Heart left ventricle (tissue), 16 donors: Measurements from ENCODE around the gene TDRD7. TPM values are rescaled to one million over a fixed set of nuclear protein-coding genes. Genes with fewer than 3 reads are reported as not detected.
A peak's percentile ranks its signal among the peaks of the same experiment; 100 is the strongest.

Experiments used
- ATAC-seq, 4 donors: fragments of 200-7000 bp; cut with Tn5 transposase; one replicate each; pipeline ENCODE4 v1.9.1; 2020 to 2022; ENCODE audit warnings: moderate library complexity in 4 of 4, mild to moderate bottlenecking in 3 of 4, moderate number of reproducible peaks in 1 of 4
- DNase-seq, 5 donors: peaks; one replicate each; pipeline ENCODE4 v3.0.0-alpha.2; 2020
- H3K27ac ChIP-seq, 12 donors: fragments of 200-600 bp; sonication (generic) in 4 of 12; one replicate each; pipeline versions ENCODE4 v1.5.0 to v1.8.0; 2016 to 2022; ENCODE audit warnings: mild to moderate bottlenecking in 2 of 12
- H3K27me3 ChIP-seq, 9 donors: fragments of 200-600 bp; sonication (generic) in 2 of 9; one replicate each; pipeline versions ENCODE4 v1.5.1 to v1.8.0; 2016 to 2022; ENCODE audit warnings: mild to moderate bottlenecking in 3 of 9
- H3K36me3 ChIP-seq, 9 donors: fragments of 200-600 bp; sonication (generic) in 2 of 9; one replicate each; pipeline versions ENCODE4 v1.5.0 to v1.8.0; 2018 to 2022; ENCODE audit warnings: mild to moderate bottlenecking in 2 of 9
- H3K4me1 ChIP-seq, 12 donors: fragments of 200-600 bp; sonication (generic) in 4 of 12; one replicate each; pipeline versions ENCODE4 v1.5.0 to v1.8.0; 2016 to 2022; ENCODE audit warnings: mild to moderate bottlenecking in 3 of 12
- H3K4me3 ChIP-seq, 12 donors: fragments of 200-600 bp; sonication (generic) in 4 of 12; one replicate each; pipeline versions ENCODE4 v1.5.0 to v1.8.0; 2017 to 2022; ENCODE audit warnings: mild to moderate bottlenecking in 9 of 12, moderate library complexity in 4 of 12
- H3K9me3 ChIP-seq, 12 donors: fragments of 200-600 bp; sonication (generic) in 4 of 12; one replicate each; pipeline versions ENCODE4 v1.5.0 to v1.8.0; 2016 to 2022; ENCODE audit warnings: mild to moderate bottlenecking in 1 of 12
- CTCF ChIP-seq, 12 donors: fragments of 200-600 bp; sonication (generic) in 4 of 12; IDR thresholded peaks; one replicate each; pipeline versions ENCODE4 v1.5.0 to v1.8.0; 2018 to 2022; ENCODE audit warnings: antibody characterized with exemption in 12 of 12, mild to moderate bottlenecking in 5 of 12
- POLR2A ChIP-seq, 2 donors: fragments of 450-650 bp; IDR thresholded peaks; one replicate each; pipeline ENCODE4 v1.6.1; 2017; ENCODE audit warnings: antibody characterized with exemption in 2 of 2, mild to moderate bottlenecking in 2 of 2, moderate library complexity in 2 of 2
- whole genome bisulfite sequencing, 4 donors: extraction: QIAGEN DNeasy Blood & Tissue Kit in 2 of 4; methylation state at CpG; one replicate each; pipeline versions ENCODE4 v1.1.5 to v1.1.7; 2013 to 2018; 5-methylcytosine and 5-hydroxymethylcytosine counted together
- intact Hi-C, 10 donors: fragments of 100-400 bp; cut with DNase I; formaldehyde crosslinking; loops; one replicate each; pipeline versions ENCODE4 v1.11.1 to v1.14.2; 2022
- long read RNA-seq, 3 donors: library from polyadenylated mRNA; unstranded; transcript quantifications; one replicate each; pipeline ENCODE4 v2.0.0, GENCODE V29; 2020 to 2021
- polyA plus RNA-seq, 2 donors: library from polyadenylated mRNA; stranded (reverse); fragments of 200-250 nt; gene quantifications; one replicate each; pipeline ENCODE4 v1.2.3, GENCODE V29; 2013
- total RNA-seq, 9 donors: library from RNA; depleted of rRNA in 2 of 9; stranded (reverse); fragments of >200 nt in 2 of 9; fragmentation: NEBNext Ultra II Directional in 3 of 9; extraction: Animal tissue kit (Norgen Biotek cat#: 25700) in 3 of 9; gene quantifications; one replicate each; pipeline versions ENCODE4 v1.1.0 to v1.2.4, GENCODE V29; 2016 to 2023
- donor health status: ischemic (EF 13 %, LVEDD 7.1; RV severe dilation, severe dysfunction).
- donor health status: healthy with polysubstance abuse.
- donor health status: DM: no; HTN: yes; CAD: no.
- donor health status: DM: no; HTN: no; CAD: no.
- donor health status: ischemic (EF 25% LVEDD 6.9; RV normal size, moderate dysfunction).
- donor health status: ischemic (EF 25% LVEDD 5.7; RV mildly dilated, moderate dysfunction).
- donor health status: healthy.
- donor health status: DM: yes; HTN: yes; CAD: no.
- donor health status: ischemic (EF 35%, LVEDD 5.7; RV mildly dilated, moderate dysfunction).
- donor health status: nonischemic (EF 11% LVEDD 7.7; RV severe dilation, severe dysfunction).
- donor health status: DM: yes; HTN: yes; CAD: no.
- donor health status: PGD.
- donor health status: ischemic (EF 29% LVEDD 5.4; RV normal size, mild dysfunction).
- donor health status: nonischemic (EF 23%, LVEDD 6.1; RV moderate dilation, normal function).

The TDRD7 gene, protein sequence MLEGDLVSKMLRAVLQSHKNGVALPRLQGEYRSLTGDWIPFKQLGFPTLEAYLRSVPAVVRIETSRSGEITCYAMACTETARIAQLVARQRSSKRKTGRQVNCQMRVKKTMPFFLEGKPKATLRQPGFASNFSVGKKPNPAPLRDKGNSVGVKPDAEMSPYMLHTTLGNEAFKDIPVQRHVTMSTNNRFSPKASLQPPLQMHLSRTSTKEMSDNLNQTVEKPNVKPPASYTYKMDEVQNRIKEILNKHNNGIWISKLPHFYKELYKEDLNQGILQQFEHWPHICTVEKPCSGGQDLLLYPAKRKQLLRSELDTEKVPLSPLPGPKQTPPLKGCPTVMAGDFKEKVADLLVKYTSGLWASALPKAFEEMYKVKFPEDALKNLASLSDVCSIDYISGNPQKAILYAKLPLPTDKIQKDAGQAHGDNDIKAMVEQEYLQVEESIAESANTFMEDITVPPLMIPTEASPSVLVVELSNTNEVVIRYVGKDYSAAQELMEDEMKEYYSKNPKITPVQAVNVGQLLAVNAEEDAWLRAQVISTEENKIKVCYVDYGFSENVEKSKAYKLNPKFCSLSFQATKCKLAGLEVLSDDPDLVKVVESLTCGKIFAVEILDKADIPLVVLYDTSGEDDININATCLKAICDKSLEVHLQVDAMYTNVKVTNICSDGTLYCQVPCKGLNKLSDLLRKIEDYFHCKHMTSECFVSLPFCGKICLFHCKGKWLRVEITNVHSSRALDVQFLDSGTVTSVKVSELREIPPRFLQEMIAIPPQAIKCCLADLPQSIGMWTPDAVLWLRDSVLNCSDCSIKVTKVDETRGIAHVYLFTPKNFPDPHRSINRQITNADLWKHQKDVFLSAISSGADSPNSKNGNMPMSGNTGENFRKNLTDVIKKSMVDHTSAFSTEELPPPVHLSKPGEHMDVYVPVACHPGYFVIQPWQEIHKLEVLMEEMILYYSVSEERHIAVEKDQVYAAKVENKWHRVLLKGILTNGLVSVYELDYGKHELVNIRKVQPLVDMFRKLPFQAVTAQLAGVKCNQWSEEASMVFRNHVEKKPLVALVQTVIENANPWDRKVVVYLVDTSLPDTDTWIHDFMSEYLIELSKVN
- total RNA-seq (10 to 100 TPM in 2 of 9 donors, 1 to 10 TPM in 7; 4.9 to 15.3 (median 9.3) TPM), polyA plus RNA-seq (1 to 10 TPM; 3.0 to 6.8 TPM)
- long read RNA-seq, donor 1, transcript TDRD7-201 (17 exons, 3,834 nt), result major isoform, 6 of 10 reads
- long read RNA-seq, donor 1, partial matches to known transcripts, result 1 of 10 reads
- long read RNA-seq, donor 1, other reads (novel, unspliced or antisense), result 3 of 10 reads
- long read RNA-seq, donor 2, partial matches to known transcripts, result 7 of 11 reads
- long read RNA-seq, donor 2, other reads (novel, unspliced or antisense), result 0 of 11 reads
- long read RNA-seq, donor 3, transcript TDRD7-201 (17 exons, 3,834 nt), result major isoform, 16 of 22 reads
- long read RNA-seq, donor 3, partial matches to known transcripts, result 1 of 22 reads
- long read RNA-seq, donor 3, other reads (novel, unspliced or antisense), result 5 of 22 reads

- ATAC-seq, result peak; percentile 68 to 97 (median 91)
- Histone ChIP-seq H3K27ac (peak within 1 kb of the TSS; percentile 60 to 96 (median 88)), H3K9me3 (no peaks in the 10 kb centered on the region), H3K27me3 (no peaks in the 10 kb centered on the region), H3K4me1 (peaks cover 0 to 22% (median 11%) of the 10 kb centered on the region in 12 donors), H3K36me3 (no peaks in the 10 kb centered on the region), H3K4me3 (peak within 1 kb of the TSS; percentile 64 to 100 (median 94))
- WGBS, 4 donors, result 0 to 1% (median 0%) methylated on average over 27 to 115 of the region's 115 CpGs
- intact Hi-C loops, result loop anchor here in 8 of 10 donors (2.0 to 5.0 kb wide), 5 partner anchors 185 to 205 kb away; no protein-coding TSS in a partner anchor
- TF ChIP-seq CTCF (IDR thresholded peaks at IDR 0.05) (peak; percentile 93 to 100 (median 99)), POLR2A (IDR thresholded peaks at IDR 0.05) (peak in 1 of 2 donors; percentile 30)
- peak; percentile 87 to 96 (median 90) for DNase-seq
Observed at GRCh38 chr9:97411789-97412625, at the start of gene TDRD7. TDRD7 (plus strand) TSS chr9:97412096; CDS start chr9:97428466, 16,370 bp downstream.

- intact Hi-C loops, result no loop called here
- no peak for ATAC-seq
Observed at GRCh38 chr9:97362777-97363545, 48.9 kb upstream of the TDRD7 start.

More at GRCh38 chr9:97362777-97363545, 48.9 kb upstream of the TDRD7 start:
- H3K36me3 ChIP-seq, result peaks cover 0 to 47% (median 9%) of the 10 kb centered on the region in 9 donors
- no peak overlapping the region for H3K4me3 ChIP-seq
- WGBS, 4 donors, result 95 to 100% (median 97%) methylated on average over 5 of the region's 5 CpGs
- TF ChIP-seq POLR2A (IDR thresholded peaks at IDR 0.05) (no peak), CTCF (IDR thresholded peaks at IDR 0.05) (no peak)
- no peak overlapping the region for H3K27ac ChIP-seq
- H3K27me3 ChIP-seq, result no peaks in the 10 kb centered on the region
- no peak for DNase-seq
- no peaks in the 10 kb centered on the region for H3K9me3 ChIP-seq
- no peaks in the 10 kb centered on the region for H3K4me1 ChIP-seq
